Esophagus (tissue), 2 donors: ENCODE measurements around the gene SNX18. TPM values are rescaled to one million over a fixed set of nuclear protein-coding genes. Genes with fewer than 3 reads are reported as not detected.
A peak's percentile ranks its signal among the peaks of the same experiment; 100 is the strongest.

Experiments
- H3K27ac ChIP-seq, 2 donors: one replicate each; pipeline ENCODE4 v1.5.1; 2013; ENCODE audit warnings: low read depth in 2 of 2, mild to moderate bottlenecking in 2 of 2, inconsistent platforms in 1 of 2, low read length in 1 of 2, moderate library complexity in 1 of 2
- H3K27me3 ChIP-seq, 2 donors: one replicate each; pipeline ENCODE4 v1.6.1; 2013; ENCODE audit warnings: low read length in 2 of 2, control low read depth in 1 of 2, mild to moderate bottlenecking in 1 of 2; ENCODE audit not compliant: insufficient read depth in 2 of 2, control insufficient read depth in 1 of 2
- H3K36me3 ChIP-seq, 2 donors: one replicate each; pipeline ENCODE4 v1.6.1; 2013; ENCODE audit warnings: low read length in 1 of 2; ENCODE audit not compliant: control insufficient read depth in 2 of 2, insufficient read depth in 2 of 2
- H3K4me1 ChIP-seq, 2 donors: one replicate each; pipeline ENCODE4 v1.6.1; 2013; ENCODE audit warnings: low read length in 1 of 2; ENCODE audit not compliant: control insufficient read depth in 2 of 2, insufficient read depth in 2 of 2
- H3K4me3 ChIP-seq, 2 donors: one replicate each; pipeline ENCODE4 v1.5.1; 2013; ENCODE audit warnings: low read length in 2 of 2, mild to moderate bottlenecking in 2 of 2, low read depth in 1 of 2, moderate library complexity in 1 of 2
- H3K9me3 ChIP-seq, 2 donors: one replicate each; pipeline ENCODE4 v1.6.1; 2013; ENCODE audit warnings: mild to moderate bottlenecking in 2 of 2, low read depth in 1 of 2, low read length in 1 of 2, moderate library complexity in 1 of 2; ENCODE audit not compliant: control insufficient read depth in 2 of 2, insufficient read depth in 1 of 2
- WGBS, 2 donors: extraction: QIAGEN DNeasy Blood & Tissue Kit; methylation state at CpG; one replicate each; pipeline ENCODE4 v1.1.7; 2013; 5-methylcytosine and 5-hydroxymethylcytosine counted together
- polyA plus RNA-seq, 2 donors: library from polyadenylated mRNA; stranded (reverse); fragments of 200-250 nt; gene quantifications; one replicate each; pipeline ENCODE4 v1.2.3, GENCODE V29; 2013
- donor health status: healthy with polysubstance abuse.
- donor health status: Bipolar disorder and iron deficiency.

Gene SNX18, protein sequence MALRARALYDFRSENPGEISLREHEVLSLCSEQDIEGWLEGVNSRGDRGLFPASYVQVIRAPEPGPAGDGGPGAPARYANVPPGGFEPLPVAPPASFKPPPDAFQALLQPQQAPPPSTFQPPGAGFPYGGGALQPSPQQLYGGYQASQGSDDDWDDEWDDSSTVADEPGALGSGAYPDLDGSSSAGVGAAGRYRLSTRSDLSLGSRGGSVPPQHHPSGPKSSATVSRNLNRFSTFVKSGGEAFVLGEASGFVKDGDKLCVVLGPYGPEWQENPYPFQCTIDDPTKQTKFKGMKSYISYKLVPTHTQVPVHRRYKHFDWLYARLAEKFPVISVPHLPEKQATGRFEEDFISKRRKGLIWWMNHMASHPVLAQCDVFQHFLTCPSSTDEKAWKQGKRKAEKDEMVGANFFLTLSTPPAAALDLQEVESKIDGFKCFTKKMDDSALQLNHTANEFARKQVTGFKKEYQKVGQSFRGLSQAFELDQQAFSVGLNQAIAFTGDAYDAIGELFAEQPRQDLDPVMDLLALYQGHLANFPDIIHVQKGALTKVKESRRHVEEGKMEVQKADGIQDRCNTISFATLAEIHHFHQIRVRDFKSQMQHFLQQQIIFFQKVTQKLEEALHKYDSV
- 1 to 10 TPM; 3.7 to 6.6 TPM for polyA plus RNA-seq

DNA sequence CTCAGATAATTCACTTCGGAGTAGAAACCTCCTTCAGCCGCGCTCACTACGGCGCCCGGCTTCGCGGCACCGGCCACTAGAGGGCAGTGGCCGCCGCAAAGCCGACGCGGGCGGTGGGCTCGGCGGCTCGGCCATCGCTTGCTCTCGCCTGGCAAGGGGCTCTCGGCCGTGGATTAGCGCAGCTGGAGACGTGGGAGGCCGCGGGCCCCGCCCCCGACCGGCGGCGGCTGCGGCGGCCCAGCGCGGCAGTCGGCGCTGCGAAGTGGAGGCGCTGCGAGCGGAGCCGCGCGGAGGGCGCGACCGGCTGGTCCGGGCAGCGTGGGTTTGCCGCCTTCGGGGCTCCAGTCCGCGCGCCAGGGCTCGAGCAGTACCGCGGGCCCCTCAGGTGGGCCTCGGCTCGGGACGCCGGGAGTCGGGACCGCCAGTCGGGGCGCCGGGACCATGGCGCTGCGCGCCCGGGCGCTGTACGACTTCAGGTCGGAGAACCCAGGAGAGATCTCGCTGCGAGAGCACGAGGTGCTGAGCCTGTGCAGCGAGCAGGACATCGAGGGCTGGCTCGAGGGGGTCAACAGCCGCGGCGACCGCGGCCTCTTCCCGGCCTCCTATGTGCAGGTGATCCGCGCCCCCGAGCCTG lies at the start of gene SNX18:
Gene SNX18 (plus strand): TSS at position 248 of the 634 bp plus-strand sequence. CDS start 194 bp downstream, at position 442.
- peaks cover 0 to 4% of the 10 kb centered on the region in 2 donors for H3K36me3 ChIP-seq
- H3K27me3 ChIP-seq: no peaks in the 10 kb centered on the region
- peak within 1 kb of the TSS; percentile 91 to 95 for H3K27ac ChIP-seq
- peaks cover 0 to 5% of the 10 kb centered on the region in 2 donors for H3K9me3 ChIP-seq
- 0 to 1% methylated on average over 51 to 88 of the region's 88 CpGs for WGBS, 2 donors
- peaks cover 8 to 21% of the 10 kb centered on the region in 2 donors for H3K4me1 ChIP-seq
- H3K4me3 ChIP-seq: peak within 1 kb of the TSS; percentile 82 to 96

DNA sequence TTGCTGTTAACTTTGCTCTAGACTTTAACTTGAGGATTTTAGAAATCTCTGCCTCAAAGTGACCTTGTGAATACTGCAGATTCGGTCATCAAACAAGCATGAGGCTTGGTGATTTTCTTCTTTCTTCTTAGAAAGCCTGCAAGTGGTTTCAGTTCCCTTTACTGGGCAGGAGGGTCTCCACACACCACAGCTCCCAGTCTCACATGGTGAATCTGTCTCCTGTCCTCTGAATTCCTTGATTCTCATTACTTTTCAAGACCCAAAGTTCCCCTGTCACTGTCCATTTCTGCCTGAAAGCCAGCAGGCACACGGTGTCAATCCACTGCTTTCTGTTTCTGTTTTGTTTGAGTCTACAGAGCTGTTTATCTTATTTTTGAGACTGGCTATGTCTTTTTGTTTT lies 47.9 kb upstream of the SNX18 start:
- no peak overlapping the region for H3K27ac ChIP-seq

DNA sequence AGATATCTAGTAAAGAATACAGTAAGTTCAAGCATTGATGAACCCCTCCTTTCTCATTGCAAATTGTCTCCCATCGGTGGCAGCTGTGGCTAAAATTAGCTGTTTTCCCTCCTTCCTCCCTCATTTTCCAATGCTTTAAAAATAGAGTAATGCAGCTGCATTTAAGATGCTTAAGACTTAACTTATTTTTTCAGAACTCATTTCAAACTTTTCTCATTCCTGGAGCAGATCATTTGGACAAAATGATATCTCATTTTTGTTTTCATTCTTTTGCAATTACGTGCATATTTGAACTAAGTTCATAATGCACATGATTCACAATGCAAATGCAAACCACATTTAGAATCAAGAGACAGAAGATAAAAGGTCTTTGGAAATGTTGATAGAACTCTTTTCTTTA lies 47.4 kb upstream of the SNX18 start:
- Histone ChIP-seq H3K4me1 (no peaks in the 10 kb centered on the region), H3K9me3 (no peaks in the 10 kb centered on the region), H3K27ac (no peak overlapping the region), H3K36me3 (no peaks in the 10 kb centered on the region), H3K4me3 (no peak overlapping the region), H3K27me3 (no peaks in the 10 kb centered on the region)
- 59 to 68% methylated on average over 2 of the region's 2 CpGs for WGBS, 2 donors

More for the DNA sequence above, 47.9 kb upstream of the SNX18 start:
- Histone ChIP-seq H3K9me3 (no peaks in the 10 kb centered on the region), H3K36me3 (no peaks in the 10 kb centered on the region), H3K4me1 (no peaks in the 10 kb centered on the region), H3K4me3 (no peak overlapping the region), H3K27me3 (no peaks in the 10 kb centered on the region)
- WGBS, 2 donors: 37 to 46% methylated on average over 2 of the region's 2 CpGs

DNA sequence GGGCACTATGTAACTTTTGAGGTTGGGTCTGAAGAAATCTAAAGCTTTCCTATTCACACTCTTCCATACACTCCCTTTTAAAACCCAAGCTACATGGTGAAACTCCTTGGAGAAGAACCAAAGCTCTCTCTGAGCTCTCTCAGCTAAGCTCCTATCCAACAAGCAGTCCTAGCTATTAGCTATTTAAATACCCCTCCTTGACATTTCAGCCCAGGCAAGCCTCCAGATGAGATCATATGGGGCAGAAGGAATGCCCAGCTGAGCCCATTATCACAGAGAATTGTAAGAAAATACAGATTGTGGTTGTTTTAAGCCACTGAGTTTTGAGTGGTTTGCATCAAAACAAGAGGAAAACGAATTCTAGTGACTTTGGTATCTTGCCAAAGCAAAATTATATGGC lies 46.9 kb upstream of the SNX18 start:
- H3K27ac ChIP-seq: no peak overlapping the region
- 17 to 29% methylated on average over 1 of the region's 1 CpG for WGBS, 2 donors

DNA sequence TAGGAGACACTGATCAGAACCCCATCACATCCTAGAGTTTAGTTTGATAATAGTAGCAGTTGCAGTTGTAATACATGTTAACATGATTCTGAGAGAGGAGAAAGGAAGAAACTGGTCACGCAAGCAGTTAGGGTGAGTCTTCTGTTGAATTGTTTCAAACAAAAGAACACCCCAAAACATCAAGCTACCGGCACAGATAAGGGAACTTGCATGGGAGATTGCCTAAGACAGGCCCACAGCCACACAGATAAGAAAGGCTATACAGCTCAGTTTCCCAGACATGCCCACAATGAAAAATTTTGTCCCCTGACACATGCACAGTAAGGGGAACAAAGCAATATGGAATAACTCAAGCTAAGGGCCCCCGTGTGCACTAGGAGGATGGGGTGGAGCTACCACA lies 46.2 kb upstream of the SNX18 start:
- WGBS, 2 donors: 58 to 60% methylated on average over 3 of the region's 3 CpGs
- Histone ChIP-seq H3K27ac (no peak overlapping the region), H3K27me3 (no peaks in the 10 kb centered on the region), H3K36me3 (no peaks in the 10 kb centered on the region), H3K9me3 (no peaks in the 10 kb centered on the region), H3K4me3 (no peak overlapping the region), H3K4me1 (no peaks in the 10 kb centered on the region)

More for the DNA sequence above, 46.9 kb upstream of the SNX18 start:
- Histone ChIP-seq H3K36me3 (no peaks in the 10 kb centered on the region), H3K9me3 (no peaks in the 10 kb centered on the region), H3K4me3 (no peak overlapping the region), H3K27me3 (no peaks in the 10 kb centered on the region), H3K4me1 (no peaks in the 10 kb centered on the region)

DNA sequence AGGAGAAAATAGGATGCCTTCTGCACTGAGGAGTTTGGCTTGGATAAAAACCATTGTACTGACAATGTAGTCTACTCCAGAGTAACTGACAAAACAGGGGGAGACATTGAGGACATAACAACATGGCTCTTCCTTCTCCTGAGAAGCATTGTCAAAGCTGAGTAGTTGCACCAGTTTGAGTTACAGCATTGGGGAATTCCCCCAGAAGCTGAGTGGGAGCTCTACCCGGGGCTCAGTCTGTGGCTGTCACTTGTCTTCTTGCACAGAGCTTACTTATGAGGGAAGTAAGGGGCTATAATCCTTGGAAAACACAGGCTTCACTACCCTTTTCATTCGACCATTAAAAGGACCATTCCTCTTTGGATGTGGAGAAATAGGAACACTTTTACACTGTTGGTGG lies 40.9 kb upstream of the SNX18 start:
- H3K4me3 ChIP-seq: no peak overlapping the region
- no peaks in the 10 kb centered on the region for H3K27me3 ChIP-seq
- peaks cover 0 to 2% of the 10 kb centered on the region in 2 donors for H3K9me3 ChIP-seq
- WGBS, 2 donors: 65 to 71% methylated on average over 2 of the region's 2 CpGs
- no peak overlapping the region for H3K27ac ChIP-seq
- H3K36me3 ChIP-seq: no peaks in the 10 kb centered on the region
- no peaks in the 10 kb centered on the region for H3K4me1 ChIP-seq

DNA sequence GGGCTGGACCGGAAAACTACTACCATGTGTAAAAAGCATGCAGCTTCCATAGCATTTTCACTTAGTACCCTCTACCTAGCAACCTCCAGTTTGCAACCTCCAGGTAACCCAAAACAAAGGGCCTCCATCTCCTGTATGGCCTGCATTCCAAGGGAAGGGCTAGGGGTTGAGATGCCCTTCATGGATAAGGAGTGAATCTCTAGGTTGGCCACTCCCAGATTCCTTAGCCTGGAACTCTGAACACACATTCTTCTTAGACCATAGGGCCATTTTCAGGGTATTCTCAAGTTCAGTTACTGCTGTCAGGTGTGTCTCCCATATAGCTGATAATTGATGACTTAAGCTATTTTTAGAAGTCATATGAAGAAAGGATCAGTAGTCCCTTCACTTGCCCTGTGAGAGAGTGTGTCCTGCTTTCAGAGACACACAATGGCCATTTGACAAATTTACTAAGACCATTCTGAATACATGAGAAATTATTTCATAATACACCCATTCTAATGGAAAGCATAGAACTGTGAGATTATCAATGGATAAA lies 39.5 kb upstream of the SNX18 start:
- WGBS, 2 donors: 90 to 92% methylated on average over 1 of the region's 1 CpG
- H3K27ac ChIP-seq: no peak overlapping the region
- no peak overlapping the region for H3K4me3 ChIP-seq
- no peaks in the 10 kb centered on the region for H3K4me1 ChIP-seq
- no peaks in the 10 kb centered on the region for H3K36me3 ChIP-seq
- H3K27me3 ChIP-seq: no peaks in the 10 kb centered on the region
- peaks cover 0 to 2% of the 10 kb centered on the region in 2 donors for H3K9me3 ChIP-seq

DNA sequence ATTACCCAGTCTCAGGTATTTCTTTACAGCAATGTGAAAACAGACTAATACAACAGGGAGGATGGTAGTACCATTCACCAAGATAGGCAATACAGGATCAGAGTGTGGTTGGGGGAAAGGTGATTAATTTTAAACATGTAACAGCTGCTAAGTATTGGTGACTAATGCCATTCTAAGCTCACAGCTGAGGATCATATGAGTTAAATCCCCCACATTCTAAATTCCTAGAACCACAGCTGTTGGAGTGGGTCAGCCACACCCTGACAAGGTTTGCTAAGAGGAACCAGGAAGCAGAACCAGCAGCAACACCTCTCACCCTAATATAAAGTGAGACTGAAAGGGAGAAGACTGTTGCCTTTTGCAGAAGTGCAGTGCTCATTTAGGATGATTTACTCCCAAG lies 37.3 kb upstream of the SNX18 start:
- Histone ChIP-seq H3K4me3 (no peak overlapping the region), H3K9me3 (peaks cover 0 to 2% of the 10 kb centered on the region in 2 donors), H3K4me1 (no peaks in the 10 kb centered on the region), H3K27me3 (no peaks in the 10 kb centered on the region), H3K27ac (no peak overlapping the region), H3K36me3 (no peaks in the 10 kb centered on the region)

DNA sequence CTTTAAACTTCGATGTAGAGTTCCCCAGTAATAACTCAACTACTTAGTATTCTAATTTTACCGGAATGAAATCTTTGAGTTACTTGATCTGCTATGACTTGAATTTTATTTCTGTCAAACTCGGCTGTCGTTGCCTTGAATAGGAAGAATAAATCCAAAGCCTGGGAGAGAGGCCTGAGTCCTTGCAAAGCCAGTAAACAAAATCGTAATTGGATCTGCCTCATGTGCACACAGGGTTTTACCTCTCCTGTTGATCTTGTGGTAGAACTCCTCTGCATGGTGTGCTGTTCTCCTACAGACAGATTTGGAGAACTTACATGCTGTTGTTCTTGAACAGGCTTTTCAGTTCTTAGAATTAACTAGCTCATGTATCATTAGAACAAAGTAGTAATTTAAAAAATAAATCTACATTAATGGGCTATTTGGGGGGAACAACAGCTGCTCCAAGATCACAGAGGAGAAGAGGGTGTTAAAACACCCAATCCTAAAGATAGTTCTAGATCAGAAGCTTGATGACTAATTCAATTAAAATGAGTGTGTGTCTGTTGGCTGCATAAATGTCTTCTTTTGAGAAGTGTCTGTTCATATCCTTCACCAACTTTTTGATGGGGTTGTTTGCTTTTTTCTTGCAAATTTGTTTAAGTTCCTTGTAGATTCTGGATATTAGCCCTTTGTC lies 33.2 kb upstream of the SNX18 start:
- no peak overlapping the region for H3K4me3 ChIP-seq
- H3K9me3 ChIP-seq: no peaks in the 10 kb centered on the region
- 78 to 83% methylated on average over 5 of the region's 5 CpGs for WGBS, 2 donors
- no peaks in the 10 kb centered on the region for H3K36me3 ChIP-seq
- no peak overlapping the region for H3K27ac ChIP-seq
- no peaks in the 10 kb centered on the region for H3K27me3 ChIP-seq
- H3K4me1 ChIP-seq: no peaks in the 10 kb centered on the region
